Panc1 (cell line): Measurements from ENCODE around the gene ADARB2. TPM values are rescaled to one million over a fixed set of nuclear protein-coding genes. Genes with fewer than 3 reads are reported as not detected.

Source experiments
- ATAC-seq: fragments of 200-7000 bp; cut with Tn5 transposase; 2 replicates; pipeline ENCODE4 v1.9.1; 2020; ENCODE audit warnings: mild to moderate bottlenecking, moderate library complexity
- BruUV-seq: library from RNA; stranded (reverse); fragments of 400-500 nt; replicated peaks from 2 replicates; lab custom pipeline; 2021; lab: Mats Ljungman, UMichigan
- CTCF ChIA-PET: fragments of 300-600 bp; sonication (Branson Sonifier 250); formaldehyde crosslinking; loops from one replicate; lab custom pipeline; 2022; ENCODE audit warnings: antibody characterized with exemption; lab: Charles Lee
- POLR2A ChIA-PET: fragments of 300-600 bp; sonication (Branson Sonifier 250); formaldehyde crosslinking; loops from one replicate; lab custom pipeline; 2022; ENCODE audit warnings: antibody characterized with exemption; lab: Charles Lee
- DNase-seq: peaks from one replicate; pipeline ENCODE4 v3.0.0-alpha.2; 2010; ENCODE audit warnings: low read depth, low spot score
- H3K27ac ChIP-seq: 2 replicates; pipeline ENCODE4 v1.5.1; 2011; ENCODE audit warnings: mild to moderate bottlenecking, low read length, inconsistent platforms
- H3K27me3 ChIP-seq: fragments of 200-500 bp; sonication (Bioruptor generic); 2 replicates; pipeline ENCODE4 v1.6.0; 2014; ENCODE audit warnings: low read length, inconsistent platforms; ENCODE audit not compliant: control insufficient read depth, insufficient read depth
- H3K36me3 ChIP-seq: fragments of 200-500 bp; sonication (Bioruptor generic); 2 replicates; pipeline ENCODE4 v1.5.1; 2014; ENCODE audit warnings: inconsistent platforms, mild to moderate bottlenecking, low read length, moderate library complexity; ENCODE audit not compliant: control insufficient read depth, insufficient read depth
- H3K4me1 ChIP-seq: 2 replicates; pipeline ENCODE4 v1.5.1; 2011; ENCODE audit warnings: inconsistent platforms, mild to moderate bottlenecking, low read length, moderate library complexity; ENCODE audit not compliant: control insufficient read depth, insufficient read depth
- H3K4me3 ChIP-seq, 2 experiments: 2 replicates each; pipeline ENCODE4 v1.5.1; 2011 to 2012; ENCODE audit warnings: low read depth in 2 of 2, low read length in 2 of 2, mild to moderate bottlenecking in 2 of 2, inconsistent platforms in 1 of 2, moderate library complexity in 1 of 2
- H3K9me3 ChIP-seq: fragments of 200-500 bp; sonication (Bioruptor generic); 2 replicates; pipeline ENCODE4 v1.5.1; 2014; ENCODE audit warnings: low read depth, mild to moderate bottlenecking, inconsistent platforms, low read length, moderate library complexity; ENCODE audit not compliant: control insufficient read depth, insufficient read depth
- POLR2AphosphoS5 ChIP-seq: IDR thresholded peaks from 2 replicates; pipeline ENCODE4 v1.6.1; 2012; ENCODE audit warnings: mild to moderate bottlenecking, low read depth, low read length, moderate library complexity
- SIN3A ChIP-seq: IDR thresholded peaks from 2 replicates; pipeline ENCODE4 v1.6.1; 2012; ENCODE audit warnings: low read depth, mild to moderate bottlenecking, low read length, moderate library complexity, borderline replicate concordance; ENCODE audit not compliant: insufficient read depth
- TCF7L2 ChIP-seq: IDR thresholded peaks from 2 replicates; pipeline ENCODE4 v1.6.1; 2011; ENCODE audit warnings: mild to moderate bottlenecking, low read depth, low read length, inconsistent platforms
- in situ Hi-C: cut with HindIII; loops from 2 replicates; pipeline ENCODE4 v1.10.0; 2016; ENCODE audit warnings: low sequenced_read_pairs, low pct_unique_long_range_greater_than_20kb
- intact Hi-C: fragments of 100-400 bp; cut with micrococcal nuclease; formaldehyde crosslinking; loops from one replicate; pipeline ENCODE4 v1.10.0; 2022; ENCODE audit not compliant: unreplicated experiment
- total RNA-seq: library from RNA; stranded (reverse); gene quantifications from one replicate; pipeline ENCODE4 v1.2.1, GENCODE V29; 2021; ENCODE audit not compliant: unreplicated experiment
- TF ChIP-seq, protein P1 (sequence below), 2 experiments: IDR thresholded peaks; 2 replicates each; pipeline ENCODE4 v1.6.1; 2011 to 2012; ENCODE audit warnings: low read depth in 2 of 2, control low read depth in 1 of 2, low read length in 1 of 2, mild to moderate bottlenecking in 1 of 2, moderate library complexity in 1 of 2; ENCODE audit not compliant: insufficient read depth in 1 of 2
- TF ChIP-seq, protein P2 (sequence below): fragments of 450-650 bp; IDR thresholded peaks from 2 replicates; pipeline ENCODE4 v1.5.1; 2017; ENCODE audit warnings: mild to moderate bottlenecking

Gene ADARB2
- total RNA-seq, 1 experiment from 2014 or later: 0.31 TPM

DNA sequence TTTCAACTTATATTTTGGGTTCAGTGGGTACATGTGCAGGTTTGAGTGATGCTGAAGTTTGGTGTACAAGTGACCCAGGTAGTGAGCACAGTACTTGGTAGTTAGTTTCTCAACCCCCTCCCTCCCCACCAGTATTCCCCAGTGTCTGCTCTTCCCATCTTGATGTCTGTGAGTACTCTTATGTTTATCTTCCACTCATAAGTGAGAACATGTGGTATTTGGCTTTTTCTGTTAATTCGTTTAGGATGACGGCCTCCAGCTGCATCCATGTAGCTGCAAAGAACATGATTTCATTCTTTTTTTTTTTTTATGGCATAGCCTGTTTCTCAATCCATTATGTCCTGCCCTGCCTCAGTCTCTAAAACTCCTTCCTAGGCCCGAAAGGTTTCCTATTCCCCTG is 459.0 kb downstream of the ADARB2 start:
- intact Hi-C loops: no loop called here
- no peak overlapping the region for H3K27ac ChIP-seq
- CTCF ChIA-PET: no interaction called here

DNA sequence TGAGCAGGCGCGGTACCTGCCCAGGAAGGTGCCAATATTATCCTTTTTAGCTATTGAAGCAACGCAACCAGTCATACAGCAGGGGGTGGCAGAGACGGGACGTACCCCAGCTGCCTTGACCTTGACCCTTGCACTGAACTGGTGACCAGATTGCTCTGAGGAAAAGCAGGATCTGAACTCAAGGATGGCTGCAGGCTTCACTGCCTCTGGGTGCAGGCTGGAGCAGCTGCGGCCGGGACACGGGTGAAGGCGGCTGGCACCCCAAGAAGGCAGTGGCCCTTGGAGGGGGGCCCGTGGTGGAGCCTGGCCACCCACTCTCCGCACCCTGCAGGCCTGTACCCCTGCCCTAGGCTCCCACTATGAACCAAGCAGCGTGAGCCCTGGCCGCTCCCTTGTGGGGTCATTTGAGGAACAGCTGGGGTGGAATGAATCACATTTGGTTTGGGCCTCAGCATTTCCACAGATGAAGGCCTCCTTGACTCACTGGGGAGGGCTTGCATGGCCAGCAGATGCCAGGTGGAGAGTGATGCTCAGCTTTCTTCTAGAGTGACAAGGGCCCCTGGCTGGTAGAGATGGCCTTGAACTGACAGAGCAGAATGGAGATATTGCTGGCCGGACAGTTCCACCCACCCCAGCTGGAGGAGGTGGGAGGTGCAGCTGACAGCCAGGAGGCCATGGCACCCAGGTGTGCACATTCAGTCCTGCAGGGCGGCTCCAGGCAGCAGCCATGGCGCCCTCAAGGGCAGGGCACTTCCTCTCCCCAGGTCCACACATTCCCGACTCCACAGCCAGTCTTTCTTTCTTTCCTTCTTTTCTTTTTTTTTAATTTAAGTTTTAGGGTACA is 462.4 kb downstream of the ADARB2 start:
- Histone ChIP-seq H3K27me3 (no peaks in the 10 kb centered on the region), H3K36me3 (no peaks in the 10 kb centered on the region), H3K27ac (no peak overlapping the region), H3K4me1 (no peaks in the 10 kb centered on the region), H3K4me3 (no peak overlapping the region), H3K9me3 (no peaks in the 10 kb centered on the region)
- TF ChIP-seq SIN3A: no peak
- TF ChIP-seq, protein P1, sequence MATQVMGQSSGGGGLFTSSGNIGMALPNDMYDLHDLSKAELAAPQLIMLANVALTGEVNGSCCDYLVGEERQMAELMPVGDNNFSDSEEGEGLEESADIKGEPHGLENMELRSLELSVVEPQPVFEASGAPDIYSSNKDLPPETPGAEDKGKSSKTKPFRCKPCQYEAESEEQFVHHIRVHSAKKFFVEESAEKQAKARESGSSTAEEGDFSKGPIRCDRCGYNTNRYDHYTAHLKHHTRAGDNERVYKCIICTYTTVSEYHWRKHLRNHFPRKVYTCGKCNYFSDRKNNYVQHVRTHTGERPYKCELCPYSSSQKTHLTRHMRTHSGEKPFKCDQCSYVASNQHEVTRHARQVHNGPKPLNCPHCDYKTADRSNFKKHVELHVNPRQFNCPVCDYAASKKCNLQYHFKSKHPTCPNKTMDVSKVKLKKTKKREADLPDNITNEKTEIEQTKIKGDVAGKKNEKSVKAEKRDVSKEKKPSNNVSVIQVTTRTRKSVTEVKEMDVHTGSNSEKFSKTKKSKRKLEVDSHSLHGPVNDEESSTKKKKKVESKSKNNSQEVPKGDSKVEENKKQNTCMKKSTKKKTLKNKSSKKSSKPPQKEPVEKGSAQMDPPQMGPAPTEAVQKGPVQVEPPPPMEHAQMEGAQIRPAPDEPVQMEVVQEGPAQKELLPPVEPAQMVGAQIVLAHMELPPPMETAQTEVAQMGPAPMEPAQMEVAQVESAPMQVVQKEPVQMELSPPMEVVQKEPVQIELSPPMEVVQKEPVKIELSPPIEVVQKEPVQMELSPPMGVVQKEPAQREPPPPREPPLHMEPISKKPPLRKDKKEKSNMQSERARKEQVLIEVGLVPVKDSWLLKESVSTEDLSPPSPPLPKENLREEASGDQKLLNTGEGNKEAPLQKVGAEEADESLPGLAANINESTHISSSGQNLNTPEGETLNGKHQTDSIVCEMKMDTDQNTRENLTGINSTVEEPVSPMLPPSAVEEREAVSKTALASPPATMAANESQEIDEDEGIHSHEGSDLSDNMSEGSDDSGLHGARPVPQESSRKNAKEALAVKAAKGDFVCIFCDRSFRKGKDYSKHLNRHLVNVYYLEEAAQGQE (IDR thresholded peaks at IDR 0.05; ENCODE audit: insufficient read depth in 1 of 2, low read depth in 2 of 2, low read length in 1 of 2): no peak
- TF ChIP-seq TCF7L2: no peak
- no peak for TF ChIP-seq POLR2AphosphoS5
- TF ChIP-seq, protein P2, sequence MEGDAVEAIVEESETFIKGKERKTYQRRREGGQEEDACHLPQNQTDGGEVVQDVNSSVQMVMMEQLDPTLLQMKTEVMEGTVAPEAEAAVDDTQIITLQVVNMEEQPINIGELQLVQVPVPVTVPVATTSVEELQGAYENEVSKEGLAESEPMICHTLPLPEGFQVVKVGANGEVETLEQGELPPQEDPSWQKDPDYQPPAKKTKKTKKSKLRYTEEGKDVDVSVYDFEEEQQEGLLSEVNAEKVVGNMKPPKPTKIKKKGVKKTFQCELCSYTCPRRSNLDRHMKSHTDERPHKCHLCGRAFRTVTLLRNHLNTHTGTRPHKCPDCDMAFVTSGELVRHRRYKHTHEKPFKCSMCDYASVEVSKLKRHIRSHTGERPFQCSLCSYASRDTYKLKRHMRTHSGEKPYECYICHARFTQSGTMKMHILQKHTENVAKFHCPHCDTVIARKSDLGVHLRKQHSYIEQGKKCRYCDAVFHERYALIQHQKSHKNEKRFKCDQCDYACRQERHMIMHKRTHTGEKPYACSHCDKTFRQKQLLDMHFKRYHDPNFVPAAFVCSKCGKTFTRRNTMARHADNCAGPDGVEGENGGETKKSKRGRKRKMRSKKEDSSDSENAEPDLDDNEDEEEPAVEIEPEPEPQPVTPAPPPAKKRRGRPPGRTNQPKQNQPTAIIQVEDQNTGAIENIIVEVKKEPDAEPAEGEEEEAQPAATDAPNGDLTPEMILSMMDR: no peak
- CTCF ChIA-PET: no interaction called here
- intact Hi-C loops: no loop called here
- BruUV-seq: no TSS peak
- no peak for ATAC-seq
- no peak for DNase-seq
- in situ Hi-C loops: no loop called here
- POLR2A ChIA-PET: no interaction called here

More for the DNA sequence above, 459.0 kb downstream of the ADARB2 start:
- Histone ChIP-seq H3K27me3 (0 out of 2 replicates have a peak, but pooled peaks cover 3% of the 10 kb centered on the region), H3K9me3 (no peaks in the 10 kb centered on the region), H3K4me1 (no peaks in the 10 kb centered on the region), H3K4me3 (no peak overlapping the region), H3K36me3 (no peaks in the 10 kb centered on the region)
- POLR2A ChIA-PET: no interaction called here
- DNase-seq (no peak), ATAC-seq (no peak)
- TF ChIP-seq SIN3A: no peak
- TF ChIP-seq, protein P2: no peak
- no peak for TF ChIP-seq POLR2AphosphoS5
- no peak for TF ChIP-seq TCF7L2
- TF ChIP-seq, protein P1 (IDR thresholded peaks at IDR 0.05; ENCODE audit: insufficient read depth in 1 of 2, low read depth in 2 of 2, low read length in 1 of 2): no peak
- in situ Hi-C loops: no loop called here
- BruUV-seq: no TSS peak
